Measurements from ENCODE around the gene DDAH1. TPM values are rescaled to one million over a fixed set of nuclear protein-coding genes. Genes with fewer than 3 reads are reported as not detected.

DDAH1 gene
- total RNA-seq, 3 donors from 2014 or later: 0.16 to 0.48 (median 0.21) TPM

GRCh38 chr1:85279458-85280080 lies 185.4 kb downstream of the DDAH1 start:
- H3K4me1 Mint-ChIP-seq (ENCODE audit: low read depth): peaks cover 28% of the 10 kb centered on the region
- DNase-seq (no peak), ATAC-seq (no peak)
- peaks cover 3% of the 10 kb centered on the region for H3K36me3 Mint-ChIP-seq (ENCODE audit: insufficient read depth)
- no peak overlapping the region for H3K4me3 Mint-ChIP-seq
- H3K27me3 Mint-ChIP-seq (ENCODE audit: low read depth): peaks cover 4% of the 10 kb centered on the region
- no peaks in the 10 kb centered on the region for H3K9me3 Mint-ChIP-seq

GRCh38 chr1:85278853-85279314 lies 186.1 kb downstream of the DDAH1 start:
- H3K27me3 Mint-ChIP-seq (ENCODE audit: low read depth): peaks cover 4% of the 10 kb centered on the region
- peaks cover 35% of the 10 kb centered on the region for H3K4me1 Mint-ChIP-seq (ENCODE audit: low read depth)
- H3K4me3 Mint-ChIP-seq: no peak overlapping the region
- H3K36me3 Mint-ChIP-seq (ENCODE audit: insufficient read depth): peaks cover 3% of the 10 kb centered on the region
- DNase-seq (no peak), ATAC-seq (peak in 1 of 2 donors; percentile 7)
- no peaks in the 10 kb centered on the region for H3K9me3 Mint-ChIP-seq

- no peak for ATAC-seq
- peaks cover 46% of the 10 kb centered on the region for H3K4me1 Mint-ChIP-seq (ENCODE audit: low read depth)
Measured at GRCh38 chr1:85277802-85278201, 187.2 kb downstream of the DDAH1 start.

GRCh38 chr1:85276978-85277639 lies 187.8 kb downstream of the DDAH1 start:
- ATAC-seq (no peak), DNase-seq (no peak)
- no peaks in the 10 kb centered on the region for H3K9me3 Mint-ChIP-seq
- H3K36me3 Mint-ChIP-seq (ENCODE audit: insufficient read depth): peaks cover 13% of the 10 kb centered on the region
- peaks cover 4% of the 10 kb centered on the region for H3K27me3 Mint-ChIP-seq (ENCODE audit: low read depth)
- peak overlapping the region; percentile 93 for H3K4me3 Mint-ChIP-seq
- peaks cover 49% of the 10 kb centered on the region for H3K4me1 Mint-ChIP-seq (ENCODE audit: low read depth)

More at GRCh38 chr1:85277802-85278201, 187.2 kb downstream of the DDAH1 start:
- Mint-ChIP-seq H3K36me3 (ENCODE audit: insufficient read depth) (peaks cover 12% of the 10 kb centered on the region), H3K27me3 (ENCODE audit: low read depth) (peaks cover 4% of the 10 kb centered on the region), H3K9me3 (no peaks in the 10 kb centered on the region), H3K4me3 (no peak overlapping the region)
- DNase-seq: no peak

- Mint-ChIP-seq H3K36me3 (ENCODE audit: insufficient read depth) (peaks cover 13% of the 10 kb centered on the region), H3K4me3 (peak within 1 kb of the TSS; percentile 93), H3K27me3 (ENCODE audit: low read depth) (peaks cover 4% of the 10 kb centered on the region), H3K4me1 (ENCODE audit: low read depth) (peaks cover 54% of the 10 kb centered on the region), H3K9me3 (no peaks in the 10 kb centered on the region)
- ATAC-seq: peak; percentile 98
- peak; percentile 96 for DNase-seq
Measured at GRCh38 chr1:85276215-85276977, 188.6 kb downstream of the DDAH1 start, which contains the start of gene BCL10. TSS of gene BCL10 (minus strand) at chr1:85276632. CDS start at chr1:85276352, 280 bp downstream.

GRCh38 chr1:85275701-85276214 lies 189.2 kb downstream of the DDAH1 start:
- DNase-seq: no peak
- no peaks in the 10 kb centered on the region for H3K27me3 Mint-ChIP-seq (ENCODE audit: low read depth)
- no peaks in the 10 kb centered on the region for H3K9me3 Mint-ChIP-seq
- H3K4me3 Mint-ChIP-seq: peak overlapping the region; percentile 93
- peaks cover 60% of the 10 kb centered on the region for H3K4me1 Mint-ChIP-seq (ENCODE audit: low read depth)
- ATAC-seq: peak; percentile 5 to 10
- peaks cover 20% of the 10 kb centered on the region for H3K36me3 Mint-ChIP-seq (ENCODE audit: insufficient read depth)

GRCh38 chr1:85274969-85275453 lies 189.9 kb downstream of the DDAH1 start:
- peak overlapping the region; percentile 93 for H3K4me3 Mint-ChIP-seq
- H3K9me3 Mint-ChIP-seq: no peaks in the 10 kb centered on the region
- no peaks in the 10 kb centered on the region for H3K27me3 Mint-ChIP-seq (ENCODE audit: low read depth)
- ATAC-seq (no peak), DNase-seq (no peak)
- H3K36me3 Mint-ChIP-seq (ENCODE audit: insufficient read depth): peaks cover 24% of the 10 kb centered on the region
- peaks cover 64% of the 10 kb centered on the region for H3K4me1 Mint-ChIP-seq (ENCODE audit: low read depth)

GRCh38 chr1:85273397-85273796 lies 191.6 kb downstream of the DDAH1 start:
- no peak for DNase-seq
- H3K9me3 Mint-ChIP-seq: no peaks in the 10 kb centered on the region
- peak overlapping the region; percentile 11 for H3K4me3 Mint-ChIP-seq
- H3K4me1 Mint-ChIP-seq (ENCODE audit: low read depth): peaks cover 57% of the 10 kb centered on the region
- H3K36me3 Mint-ChIP-seq (ENCODE audit: insufficient read depth): peaks cover 34% of the 10 kb centered on the region
- no peak for ATAC-seq
- H3K27me3 Mint-ChIP-seq (ENCODE audit: low read depth): no peaks in the 10 kb centered on the region

- Mint-ChIP-seq H3K9me3 (no peaks in the 10 kb centered on the region), H3K4me1 (ENCODE audit: low read depth) (peaks cover 43% of the 10 kb centered on the region), H3K27me3 (ENCODE audit: low read depth) (no peaks in the 10 kb centered on the region), H3K36me3 (ENCODE audit: insufficient read depth) (peaks cover 40% of the 10 kb centered on the region), H3K4me3 (no peak overlapping the region)
- DNase-seq (no peak), ATAC-seq (no peak)
Measured at GRCh38 chr1:85268801-85269585, 196.0 kb downstream of the DDAH1 start.

Other genes starting within 250 kb of the DDAH1 start
- gene C1orf52, start 205.5 kb downstream of the DDAH1 start, total RNA-seq: 10 to 100 TPM; 29.1 to 36.3 (median 32.5) TPM
- gene BCL10, start 188.5 kb downstream of the DDAH1 start, total RNA-seq: 10 to 100 TPM; 22.3 to 27.3 (median 27.1) TPM
- gene CCN1, start 115.6 kb upstream of the DDAH1 start, total RNA-seq: under 1 TPM; 0.43 to 0.65 (median 0.61) TPM
- gene ZNHIT6, start 243.3 kb upstream of the DDAH1 start, total RNA-seq: 10 to 100 TPM; 45.1 to 52.6 (median 47.8) TPM

Measured in activated T-cell treated with anti-CD3 and anti-CD28 coated beads, Interleukin-2, amount 50 U/mL, for 4 hours (primary cell).